Small intestine (tissue), 7 donors: ENCODE measurements around the gene TNN. TPM values are rescaled to one million over a fixed set of nuclear protein-coding genes. Genes with fewer than 3 reads are reported as not detected.
"Not testable (repeated sequence)": the region's sequence is repeated elsewhere in the genome, so short reads cannot be mapped to it uniquely, and the experiment has no call there.

Experiments used
- DNase-seq, 2 donors: peaks; one replicate each; pipeline versions ENCODE4 v3.0.0 to v3.0.0-alpha.2; 2013
- FAIRE-seq: peaks from 2 replicates; lab custom pipeline; 2012; peaks lifted over from hg19 to GRCh38; lab: Jason Lieb, UNC
- H3K27ac ChIP-seq, 3 donors: one replicate each; pipeline ENCODE4 v1.5.1; 2013; ENCODE audit warnings: low read length in 2 of 3, mild to moderate bottlenecking in 2 of 3, control low read depth in 1 of 3, inconsistent platforms in 1 of 3, low read depth in 1 of 3, moderate library complexity in 1 of 3
- H3K27me3 ChIP-seq, 3 donors: one replicate each; pipeline ENCODE4 v1.6.1; 2013; ENCODE audit warnings: low read length in 3 of 3, inconsistent platforms in 1 of 3; ENCODE audit not compliant: control insufficient read depth in 3 of 3, insufficient read depth in 3 of 3
- H3K36me3 ChIP-seq, 3 donors: one replicate each; pipeline ENCODE4 v1.6.1; 2013; ENCODE audit warnings: low read length in 3 of 3, inconsistent platforms in 1 of 3, low read depth in 1 of 3, mild to moderate bottlenecking in 1 of 3, moderate library complexity in 1 of 3; ENCODE audit not compliant: control insufficient read depth in 3 of 3, insufficient read depth in 2 of 3
- H3K4me1 ChIP-seq, 3 donors: one replicate each; pipeline ENCODE4 v1.6.1; 2013; ENCODE audit warnings: low read length in 2 of 3, inconsistent platforms in 1 of 3, low read depth in 1 of 3, mild to moderate bottlenecking in 1 of 3, moderate library complexity in 1 of 3; ENCODE audit not compliant: control insufficient read depth in 3 of 3, insufficient read depth in 2 of 3
- H3K4me3 ChIP-seq, 3 donors: one replicate each; pipeline ENCODE4 v1.5.1; 2013; ENCODE audit warnings: low read length in 3 of 3, control low read depth in 1 of 3, inconsistent platforms in 1 of 3, low read depth in 1 of 3, mild to moderate bottlenecking in 1 of 3, moderate library complexity in 1 of 3
- H3K9me3 ChIP-seq, 2 donors: one replicate each; pipeline ENCODE4 v1.6.1; 2013; ENCODE audit warnings: low read depth in 1 of 2, low read length in 1 of 2; ENCODE audit not compliant: control insufficient read depth in 2 of 2, insufficient read depth in 1 of 2
- WGBS, 3 donors: extraction: QIAGEN DNeasy Blood & Tissue Kit; methylation state at CpG; one replicate each; pipeline ENCODE4 v1.1.7; 2013; 5-methylcytosine and 5-hydroxymethylcytosine counted together
- polyA plus RNA-seq, 4 donors: library from polyadenylated mRNA; stranded (reverse) in 3 of 4; unstranded in 1 of 4; fragments of 200-250 nt in 3 of 4; fragments of 120-200 nt in 1 of 4; gene quantifications; one replicate each; pipeline versions ENCODE4 v1.2.1 to v1.2.3, GENCODE V29; 2013
- donor health status: healthy with polysubstance abuse.
- donor health status: control.
- donor health status: control.
- donor health status: Bipolar disorder and iron deficiency.
- donor health status: healthy.

The TNN gene
- polyA plus RNA-seq, 4 donors = 0.01 to 0.28 TPM; not detected in 2

DNA sequence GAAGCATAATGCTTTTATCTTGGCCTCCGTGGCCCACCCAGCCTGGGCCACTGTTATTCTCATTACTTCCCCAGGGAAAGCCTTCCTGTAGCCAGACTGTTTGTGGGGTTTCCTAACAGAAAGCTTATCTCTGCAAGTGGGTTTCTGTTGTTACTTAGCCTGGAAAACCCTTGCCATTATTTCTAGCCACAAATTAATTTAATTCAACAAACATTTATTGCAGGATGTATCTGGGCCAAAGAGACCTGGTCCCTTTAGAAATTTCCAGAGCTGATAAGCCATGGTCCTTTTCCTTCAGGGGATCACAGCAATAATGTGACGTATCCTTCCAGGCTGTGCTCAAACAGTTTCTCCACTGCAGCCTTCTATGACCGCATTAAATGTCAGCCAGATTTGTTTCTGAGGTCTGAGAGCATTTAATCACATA, 20.9 kb downstream of the TNN start:
- Histone ChIP-seq H3K36me3 (no peaks in the 10 kb centered on the region), H3K9me3 (no peaks in the 10 kb centered on the region), H3K4me3 (no peak overlapping the region), H3K4me1 (no peaks in the 10 kb centered on the region), H3K27ac (no peak overlapping the region), H3K27me3 (peaks cover 0 to 3% (median 0%) of the 10 kb centered on the region in 3 donors)
- FAIRE-seq = no peak
- no peak for DNase-seq
- WGBS, 3 donors = 87 to 93% (median 89%) methylated on average over 3 of the region's 3 CpGs

DNA sequence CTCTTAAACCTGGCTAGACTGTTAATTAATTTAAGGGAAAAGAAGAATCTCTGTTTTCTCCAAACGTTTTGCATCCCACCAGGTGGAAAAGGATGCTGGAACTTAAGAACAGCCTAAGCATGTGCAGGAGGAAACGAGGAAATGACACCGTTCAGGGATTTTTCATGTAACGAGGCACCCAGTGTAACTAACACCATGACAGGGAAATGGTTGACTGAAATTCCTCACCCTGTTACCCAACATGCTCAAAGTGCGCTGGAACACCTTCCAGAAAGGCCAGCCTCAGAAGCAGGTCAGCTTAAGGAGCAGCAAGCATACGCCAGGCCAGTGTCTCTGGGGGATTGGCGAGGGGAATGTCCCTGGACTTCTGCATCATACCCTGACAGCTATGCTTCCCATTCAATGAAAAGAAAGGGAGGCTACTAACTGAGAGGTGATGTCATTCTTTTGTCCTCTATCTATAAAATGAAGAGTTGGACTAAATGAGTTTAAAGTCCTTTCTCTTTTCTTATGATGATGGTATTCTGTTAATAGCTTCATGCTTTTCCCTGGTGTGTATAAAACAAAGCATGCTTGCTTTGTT, 21.6 kb downstream of the TNN start:
- H3K27me3 ChIP-seq = no peaks in the 10 kb centered on the region
- H3K27ac ChIP-seq = no peak overlapping the region
- 40 to 56% (median 52%) methylated on average over 7 of the region's 7 CpGs for WGBS, 3 donors
- peak; percentile 3 to 65 for DNase-seq
- no peak for FAIRE-seq
- H3K4me1 ChIP-seq = no peaks in the 10 kb centered on the region
- H3K9me3 ChIP-seq = no peaks in the 10 kb centered on the region
- H3K36me3 ChIP-seq = no peaks in the 10 kb centered on the region
- H3K4me3 ChIP-seq = no peak overlapping the region

DNA sequence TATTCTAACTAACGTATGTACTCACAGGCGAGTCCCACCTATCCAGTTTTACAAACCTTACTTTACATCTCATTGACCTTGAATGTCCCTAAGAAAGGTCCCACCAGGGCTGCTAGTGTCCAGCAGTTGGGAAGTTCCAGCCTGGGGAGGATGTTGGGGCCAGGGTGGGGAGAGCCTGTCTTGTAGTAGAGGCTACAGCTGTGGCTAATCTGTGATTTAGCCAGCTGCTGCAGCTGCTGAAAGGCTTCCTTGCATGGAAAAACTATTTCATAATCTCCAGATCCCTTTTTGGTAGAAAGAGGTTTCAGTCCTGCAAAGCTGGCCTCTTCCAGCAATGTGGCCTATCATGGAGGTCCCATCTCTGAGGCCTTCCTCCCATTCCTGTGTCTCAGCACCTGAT, 23.1 kb downstream of the TNN start:
- Histone ChIP-seq H3K36me3 (no peaks in the 10 kb centered on the region), H3K27ac (no peak overlapping the region), H3K4me3 (no peak overlapping the region), H3K9me3 (no peaks in the 10 kb centered on the region), H3K4me1 (no peaks in the 10 kb centered on the region), H3K27me3 (no peaks in the 10 kb centered on the region)
- DNase-seq (no peak), FAIRE-seq (no peak)
- WGBS, 3 donors = 92 to 95% (median 92%) methylated on average over 2 of the region's 2 CpGs

DNA sequence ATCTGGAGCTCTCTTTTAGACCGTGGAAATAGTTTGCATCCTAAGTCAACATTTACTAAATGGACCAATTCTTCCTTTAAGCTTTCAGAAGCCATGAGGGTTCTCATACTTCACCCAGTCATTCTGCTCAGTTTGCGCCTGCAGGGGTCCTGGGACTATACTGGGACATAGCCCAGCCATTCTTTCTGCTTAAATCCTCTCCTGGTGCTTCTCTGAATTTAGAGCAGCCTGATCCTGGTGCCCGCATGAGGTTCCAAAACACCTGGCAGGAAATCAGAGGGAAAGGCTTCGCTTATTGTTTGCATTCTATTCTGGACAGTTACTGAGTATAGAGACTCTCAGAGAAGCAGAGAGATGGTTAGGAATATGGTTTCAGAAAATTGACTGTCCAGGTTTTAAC, 27.0 kb downstream of the TNN start:
- no peaks in the 10 kb centered on the region for H3K36me3 ChIP-seq
- no peaks in the 10 kb centered on the region for H3K9me3 ChIP-seq
- no peak overlapping the region for H3K4me3 ChIP-seq
- H3K4me1 ChIP-seq = no peaks in the 10 kb centered on the region
- no peaks in the 10 kb centered on the region for H3K27me3 ChIP-seq
- no peak for DNase-seq
- WGBS, 3 donors = 75 to 79% (median 76%) methylated on average over 4 of the region's 4 CpGs
- no peak overlapping the region for H3K27ac ChIP-seq
- no peak for FAIRE-seq

DNA sequence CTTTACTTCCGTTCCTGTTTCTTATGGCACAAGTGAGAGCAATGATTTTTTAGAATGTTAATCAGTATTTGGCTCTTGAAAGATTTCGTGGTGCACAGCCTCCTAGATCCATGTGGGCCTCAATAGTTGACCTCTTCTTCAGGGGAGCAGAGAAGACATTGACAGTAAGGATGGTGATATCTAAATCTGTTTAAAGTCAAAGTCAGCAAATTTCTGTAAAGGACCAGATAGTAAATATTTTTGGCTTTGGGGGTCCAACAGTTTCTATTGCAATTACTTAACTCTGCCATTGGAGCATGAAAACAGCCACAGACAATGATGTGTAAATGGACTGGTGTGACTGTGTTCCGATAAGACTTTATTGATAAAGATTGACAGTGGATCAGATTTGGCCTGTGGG, 27.4 kb downstream of the TNN start:
- no peaks in the 10 kb centered on the region for H3K36me3 ChIP-seq
- 87 to 91% (median 89%) methylated on average over 3 of the region's 3 CpGs for WGBS, 3 donors
- no peaks in the 10 kb centered on the region for H3K27me3 ChIP-seq
- no peak overlapping the region for H3K4me3 ChIP-seq
- H3K4me1 ChIP-seq = no peaks in the 10 kb centered on the region
- no peak overlapping the region for H3K27ac ChIP-seq
- no peak for DNase-seq
- FAIRE-seq = no peak
- no peaks in the 10 kb centered on the region for H3K9me3 ChIP-seq

DNA sequence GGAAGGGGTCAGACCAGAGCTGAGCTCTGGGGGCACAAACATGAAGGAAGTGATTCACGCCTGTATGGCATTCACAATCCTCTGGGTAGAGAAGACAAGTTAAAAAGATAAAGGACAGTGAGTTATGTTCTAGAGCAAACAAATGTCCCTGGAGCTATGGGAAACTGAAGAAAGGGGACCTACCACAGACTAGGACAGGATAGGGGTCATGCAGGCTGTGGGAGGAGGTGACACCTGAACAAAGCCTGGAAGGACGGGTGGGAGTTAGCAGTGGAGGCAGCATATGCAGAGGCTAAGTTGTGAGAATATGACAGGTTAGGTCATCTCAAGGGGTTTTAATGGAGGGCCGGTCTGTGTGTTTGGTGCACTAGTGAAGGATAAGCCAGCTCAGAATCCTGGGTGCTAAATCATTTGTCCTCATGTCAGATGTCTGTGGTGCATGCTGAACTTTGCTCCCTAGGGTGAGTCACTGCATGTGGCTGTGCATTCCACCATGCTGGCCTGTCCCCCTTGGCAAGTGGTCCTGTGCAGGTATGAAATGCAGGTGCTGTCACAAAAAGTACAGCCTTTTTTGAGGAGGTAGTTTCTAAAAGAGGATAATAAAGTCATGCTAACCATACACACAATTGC, 28.5 kb downstream of the TNN start:
- Histone ChIP-seq H3K4me3 (no peak overlapping the region), H3K9me3 (no peaks in the 10 kb centered on the region), H3K27me3 (no peaks in the 10 kb centered on the region), H3K27ac (no peak overlapping the region), H3K36me3 (no peaks in the 10 kb centered on the region), H3K4me1 (no peaks in the 10 kb centered on the region)
- no peak for FAIRE-seq
- peak; percentile 39 to 44 for DNase-seq
- WGBS, 3 donors = 78 to 87% (median 80%) methylated on average over 3 of the region's 3 CpGs

DNA sequence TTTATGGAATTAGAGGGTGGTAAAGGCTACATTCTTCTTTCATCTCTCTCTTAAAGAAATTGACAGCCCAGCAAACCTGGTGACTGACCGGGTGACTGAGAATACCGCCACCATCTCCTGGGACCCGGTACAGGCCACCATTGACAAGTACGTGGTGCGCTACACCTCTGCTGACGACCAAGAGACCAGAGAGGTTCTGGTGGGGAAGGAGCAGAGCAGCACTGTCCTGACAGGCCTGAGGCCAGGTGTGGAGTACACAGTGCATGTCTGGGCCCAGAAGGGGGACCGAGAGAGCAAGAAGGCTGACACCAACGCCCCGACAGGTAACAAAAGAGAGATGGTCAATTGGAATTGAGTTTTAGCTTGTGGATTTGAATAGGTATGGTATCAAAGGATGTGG, 29.7 kb downstream of the TNN start:
- no peaks in the 10 kb centered on the region for H3K9me3 ChIP-seq
- DNase-seq (no peak), FAIRE-seq (no peak)
- WGBS, 3 donors = 89 to 93% (median 92%) methylated on average over 9 of the region's 9 CpGs
- no peaks in the 10 kb centered on the region for H3K27me3 ChIP-seq
- H3K36me3 ChIP-seq = no peaks in the 10 kb centered on the region
- H3K4me3 ChIP-seq = no peak overlapping the region
- no peaks in the 10 kb centered on the region for H3K4me1 ChIP-seq
- no peak overlapping the region for H3K27ac ChIP-seq

DNA sequence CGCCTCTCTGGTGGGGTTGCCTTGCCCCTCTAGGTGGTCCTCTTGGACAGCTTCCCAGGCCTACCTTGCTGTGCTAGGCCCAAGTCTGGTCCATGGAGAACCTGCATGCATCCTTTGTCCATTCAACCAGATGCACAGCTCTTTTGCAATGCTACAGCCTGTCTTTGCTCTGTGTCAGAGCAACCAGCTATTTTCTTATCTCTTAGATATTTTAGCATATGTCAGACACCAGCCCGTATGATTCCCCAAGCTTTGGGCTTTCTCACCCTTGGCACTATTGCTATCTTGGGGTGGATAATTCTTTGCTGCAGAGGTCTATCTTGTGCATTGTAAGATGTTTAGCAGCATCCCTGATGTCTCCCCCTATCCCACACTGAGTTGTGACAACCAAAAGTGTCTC, 32.3 kb downstream of the TNN start:
- no peak for DNase-seq

DNA sequence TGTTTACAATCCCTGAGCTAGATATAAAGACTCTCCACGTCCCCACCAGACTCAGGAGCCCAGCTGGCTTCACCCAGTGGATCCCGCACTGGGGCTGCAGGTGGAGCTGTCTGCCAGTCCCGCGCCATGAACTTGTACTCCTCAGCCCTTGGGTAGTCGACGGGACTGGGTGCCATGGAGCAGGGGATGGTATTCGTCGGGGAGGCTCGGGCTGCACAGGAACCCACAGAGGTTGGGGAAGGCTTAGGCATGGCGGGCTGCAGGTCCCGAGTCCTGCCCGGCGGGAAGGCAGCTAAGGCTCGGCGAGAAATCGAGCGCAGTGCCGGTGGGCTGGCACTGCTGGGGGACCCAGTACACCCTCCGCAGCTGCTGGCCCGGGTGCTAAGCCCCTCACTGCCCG, 34.5 kb downstream of the TNN start:
- not testable (repeated sequence) for H3K27me3 ChIP-seq, H3K36me3 ChIP-seq, H3K4me1 ChIP-seq, H3K4me3 ChIP-seq, H3K9me3 ChIP-seq, FAIRE-seq, H3K27ac ChIP-seq, DNase-seq
- WGBS, 3 donors = 94 to 97% (median 95%) methylated on average over 13 to 21 of the region's 21 CpGs

More for the DNA sequence above, 32.3 kb downstream of the TNN start:
- Histone ChIP-seq H3K4me3 (no peak overlapping the region), H3K9me3 (no peaks in the 10 kb centered on the region), H3K36me3 (no peaks in the 10 kb centered on the region), H3K27ac (no peak overlapping the region), H3K4me1 (no peaks in the 10 kb centered on the region), H3K27me3 (no peaks in the 10 kb centered on the region)
- 71 to 90% (median 72%) methylated on average over 2 of the region's 2 CpGs for WGBS, 3 donors
- FAIRE-seq = no peak
